Stimulated activated CD8-positive, alpha-beta memory T cell treated with anti-CD3 and anti-CD28 coated beads, Interleukin-7, amount 100 ng/mL, for 4 hours (primary cell): ENCODE measurements around the gene HSPB6.
A peak's percentile ranks its signal among the peaks of the same experiment; 100 is the strongest.

Experiments used
- DNase-seq, 2 donors: peaks; one replicate each; pipeline ENCODE4 v3.0.0-alpha.2; 2020; ENCODE audit warnings: low read depth in 2 of 2

Gene HSPB6

DNA sequence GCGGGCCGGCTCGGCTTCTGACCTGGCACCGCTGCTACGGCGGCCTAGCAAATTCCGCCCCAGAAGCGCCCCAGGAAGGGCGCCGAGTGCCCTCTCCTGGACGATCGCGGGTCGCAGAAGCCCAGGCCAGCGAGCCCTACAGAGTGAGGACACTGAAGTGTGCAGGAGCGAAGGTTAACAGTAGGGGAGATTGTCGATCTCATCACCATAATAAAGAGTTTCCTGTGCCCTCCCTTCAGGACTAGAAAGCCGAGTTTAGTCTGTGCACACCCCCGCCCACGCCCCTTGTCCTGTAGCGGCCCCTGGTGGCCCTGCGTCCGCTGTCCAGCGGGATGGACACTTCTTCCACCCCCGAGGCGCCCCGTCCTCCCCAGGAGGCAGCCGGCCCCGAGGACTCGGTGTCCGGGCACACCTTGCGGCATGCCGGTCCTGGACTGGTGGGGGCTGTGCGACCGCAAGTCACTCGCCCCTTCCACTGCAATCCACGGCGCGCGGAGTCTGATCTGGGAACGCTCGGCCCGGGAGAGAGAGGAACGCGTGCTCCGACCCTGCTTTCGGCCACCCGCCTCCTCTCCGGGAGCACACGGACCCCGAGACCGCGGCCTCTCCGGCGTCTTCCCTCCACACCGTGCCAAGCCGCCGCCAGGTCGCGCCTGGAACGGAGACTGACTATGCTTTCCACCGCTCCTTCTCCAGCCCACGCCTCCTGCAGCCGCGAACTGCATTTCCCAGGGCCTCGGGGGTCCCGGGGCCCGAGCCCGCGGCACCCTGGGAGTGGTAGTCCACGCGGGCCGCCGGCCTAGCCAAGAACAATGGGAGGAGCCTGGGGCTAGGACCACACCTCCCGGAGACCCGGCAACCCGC, 39.8 kb downstream of the HSPB6 start:
- DNase-seq = peak; percentile 93 to 97

- DNase-seq = no peak
These were observed 40.6 kb downstream of the HSPB6 start for GRCh38 chr19:35715981-35716800.

DNA sequence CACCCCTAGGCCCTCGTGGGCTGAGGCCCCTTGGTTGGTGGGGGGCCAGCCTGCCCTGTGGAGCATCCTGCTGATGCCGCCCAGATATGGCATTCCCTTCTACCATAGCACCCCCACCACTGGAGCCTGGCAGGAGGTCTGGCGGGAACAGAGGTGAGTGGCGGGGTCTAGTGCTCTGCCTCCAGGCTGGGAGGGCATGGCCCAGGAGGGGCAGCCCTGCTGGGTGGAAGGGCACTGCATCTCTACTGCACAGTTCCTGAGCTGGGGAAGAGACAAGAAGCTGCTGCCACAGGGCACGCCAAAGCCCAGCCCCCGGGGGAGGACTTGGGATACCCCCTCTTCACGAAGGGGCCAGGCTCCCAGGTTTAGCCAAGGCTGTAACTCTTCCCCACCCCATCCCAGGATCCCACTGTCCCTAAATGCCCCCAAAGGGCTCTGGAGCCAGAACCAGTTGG, 41.4 kb downstream of the HSPB6 start:
- no peak for DNase-seq

GRCh38 chr19:35714601-35715354, 42.1 kb downstream of the HSPB6 start:
- DNase-seq = no peak

DNA sequence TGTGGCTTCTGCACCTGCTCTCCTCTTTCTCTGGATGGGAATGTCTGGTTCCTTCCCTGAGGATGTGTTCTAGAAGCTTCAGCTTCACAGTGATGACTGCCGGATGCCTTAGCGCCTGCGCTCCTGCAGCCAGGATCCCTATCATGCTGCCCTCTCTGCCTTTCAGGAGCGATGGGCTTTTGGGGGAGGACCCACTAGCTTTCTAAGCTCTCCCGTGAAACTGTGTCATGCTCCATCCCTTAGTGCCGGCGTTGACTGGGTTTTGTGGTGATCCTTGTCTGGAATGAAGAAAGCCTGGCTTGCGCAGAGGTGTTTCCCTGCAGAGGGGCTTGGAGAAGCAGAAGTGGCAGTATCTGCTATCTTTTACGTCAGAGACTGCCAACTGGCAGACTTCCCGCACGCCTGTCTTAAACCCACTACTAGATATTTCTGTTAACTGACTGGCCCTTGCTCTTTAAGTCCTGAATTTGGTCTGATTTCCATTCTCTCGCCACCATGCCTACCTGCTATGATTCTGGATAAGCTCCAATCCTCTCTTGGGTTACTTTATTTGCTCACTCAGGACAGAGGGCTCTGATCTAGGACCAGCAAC, 42.8 kb downstream of the HSPB6 start:
- DNase-seq = no peak

GRCh38 chr19:35713506-35713850, 43.4 kb downstream of the HSPB6 start:
- no peak for DNase-seq

DNA sequence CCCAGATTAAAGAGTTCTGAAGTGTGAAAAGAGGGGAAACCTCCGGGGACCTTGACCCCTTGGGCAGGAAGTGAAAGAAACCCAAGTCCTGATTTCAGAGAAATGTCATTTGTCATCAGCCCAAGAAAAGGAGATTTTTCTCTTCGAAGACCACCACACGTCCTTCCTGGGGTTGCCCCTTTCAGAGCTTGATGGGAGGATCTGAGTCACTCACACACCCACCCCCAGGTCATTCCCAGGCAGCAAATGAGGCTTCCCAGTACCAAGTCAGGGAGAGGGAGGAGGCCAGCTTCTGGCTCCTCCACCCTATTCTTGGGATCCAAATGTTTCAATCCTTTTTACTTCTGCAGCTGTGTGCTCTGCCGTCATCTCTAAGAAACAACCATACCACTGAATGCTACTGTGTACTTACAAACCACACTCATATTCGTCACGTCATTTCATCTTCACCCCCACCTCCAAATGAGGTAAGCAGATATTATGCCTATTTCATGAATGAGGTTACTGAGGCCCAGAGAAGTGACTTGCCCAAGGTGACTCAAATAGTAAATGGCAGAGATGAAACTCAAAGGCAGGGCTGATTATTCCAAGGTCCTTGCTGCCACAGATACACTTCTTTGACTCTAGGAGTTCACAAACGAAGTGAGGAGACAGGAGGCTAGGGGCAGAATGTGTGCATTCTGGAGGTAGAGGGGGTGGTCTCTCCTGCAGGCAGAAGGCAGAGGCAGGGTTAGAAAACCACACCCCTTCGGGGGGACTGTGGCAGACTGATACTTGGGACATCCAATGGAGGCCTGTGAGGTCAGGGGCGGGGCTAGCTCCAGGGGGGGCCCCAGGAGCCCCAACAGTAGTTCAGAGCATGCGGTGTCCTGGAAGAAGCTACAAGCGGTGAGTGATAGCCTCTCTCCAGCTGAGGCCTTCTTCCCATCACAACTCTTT, 44.0 kb downstream of the HSPB6 start:
- peak; percentile 70 to 73 for DNase-seq

DNA sequence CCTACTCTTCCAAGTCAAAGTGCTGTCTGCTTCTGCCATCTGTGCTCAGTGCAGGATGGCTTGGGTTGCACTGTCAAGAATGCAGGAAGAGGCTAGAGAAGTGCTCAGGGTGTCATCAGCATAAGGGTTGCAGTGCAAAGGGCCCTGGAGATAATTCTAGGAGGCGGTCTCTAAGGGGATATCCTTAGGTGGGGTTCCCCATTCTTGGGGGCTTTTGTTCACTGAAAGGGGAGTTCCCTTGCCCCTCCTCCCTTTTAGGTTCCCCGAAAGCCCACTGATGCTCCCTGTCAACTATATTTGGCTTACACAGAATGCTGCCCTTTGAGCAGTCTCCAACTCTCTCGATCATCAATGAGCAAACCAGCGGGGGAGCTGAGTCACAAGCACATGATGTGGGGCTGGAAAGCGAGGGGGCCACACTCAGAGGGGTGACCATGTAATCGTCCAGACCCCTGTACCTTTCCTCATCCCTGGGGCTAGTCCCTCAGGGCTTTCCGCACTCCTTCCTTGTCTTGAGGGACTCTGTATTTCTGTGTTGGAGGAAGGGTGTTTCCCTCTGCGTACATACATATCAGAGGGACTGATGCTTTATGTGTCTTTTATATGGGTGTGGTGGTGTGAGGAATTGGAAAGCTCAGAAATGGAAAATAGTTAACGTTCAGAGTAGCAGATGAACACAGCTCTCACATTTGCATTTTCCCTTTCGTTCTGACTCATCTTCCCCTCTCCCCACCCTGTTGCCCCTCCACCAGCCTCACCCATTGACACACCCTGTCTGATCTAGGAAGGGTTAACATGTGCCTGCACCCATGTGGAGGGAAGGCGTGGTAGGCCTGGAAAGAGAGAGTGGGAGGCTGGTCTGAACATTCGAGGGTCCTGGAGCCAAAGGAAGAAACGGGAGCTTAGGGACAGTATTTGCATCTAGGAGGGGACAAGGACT, 45.8 kb downstream of the HSPB6 start:
- peak; percentile 57 to 72 for DNase-seq

GRCh38 chr19:35708391-35708790, 48.4 kb downstream of the HSPB6 start:
- DNase-seq = no peak
